ENCODE results near the gene DTNBP1.

DTNBP1 gene

DNA sequence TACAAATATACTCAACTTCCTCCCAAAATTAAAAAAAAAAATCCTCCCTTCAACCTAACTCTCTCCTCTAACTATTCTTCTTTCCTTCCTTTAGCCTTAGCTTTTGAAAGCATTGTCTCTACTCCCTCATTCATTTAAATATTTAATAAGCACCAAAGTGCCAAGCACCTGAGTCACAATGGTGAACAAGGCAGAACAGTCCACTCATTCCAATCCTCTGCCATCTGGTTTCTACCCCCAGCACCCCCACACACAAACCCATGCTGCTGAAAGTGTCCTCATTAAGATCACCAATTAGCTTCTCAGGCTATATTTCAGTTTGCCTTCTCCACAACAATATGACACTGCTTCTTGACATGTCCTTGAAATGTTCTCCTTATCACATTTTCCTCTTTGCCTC is 76.3 kb downstream of the DTNBP1 start:
- no peak for DNase-seq

DNA sequence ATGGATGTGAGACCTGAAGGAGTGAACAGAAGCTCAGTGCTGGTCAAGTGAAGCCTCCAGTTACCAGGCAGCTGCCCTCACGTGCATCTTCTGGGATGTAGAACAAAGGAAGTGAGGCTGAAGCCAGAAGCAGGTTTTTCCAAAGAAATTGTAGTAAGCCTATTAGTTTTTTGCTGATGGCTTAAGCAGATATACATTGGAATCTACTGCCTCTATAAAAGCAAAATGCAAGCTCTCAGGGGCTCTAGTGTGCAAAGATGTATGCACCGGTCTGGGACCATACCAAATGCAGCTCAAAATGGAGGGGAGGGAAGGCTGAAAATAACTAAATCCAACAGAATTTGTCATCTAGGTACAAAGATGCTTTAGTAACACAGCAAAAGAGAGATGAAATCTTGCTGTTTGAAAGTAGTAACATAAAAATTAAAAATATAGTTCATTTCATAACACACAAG is 77.0 kb downstream of the DTNBP1 start:
- DNase-seq: no peak

DNA sequence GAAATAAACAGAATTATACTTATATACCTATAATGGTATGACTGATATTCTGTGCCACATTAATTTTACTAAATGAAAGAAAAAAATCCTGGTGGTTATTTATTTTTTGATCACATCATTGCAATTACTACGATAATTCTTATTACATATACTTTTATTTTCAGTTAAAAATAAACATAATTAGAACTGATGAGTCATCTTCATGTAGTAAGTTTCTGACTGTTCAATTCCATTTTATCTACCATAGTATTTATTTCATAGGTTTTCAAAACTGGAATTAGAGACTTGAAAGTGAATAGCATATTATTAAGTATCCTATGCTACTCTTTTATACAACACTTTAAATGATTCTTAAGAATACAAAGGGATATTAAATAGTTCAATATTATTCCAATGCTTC is 80.3 kb downstream of the DTNBP1 start:
- DNase-seq: no peak

GRCh38 chr6:15581751-15582150 is 81.1 kb downstream of the DTNBP1 start:
- no peak for DNase-seq

DNA sequence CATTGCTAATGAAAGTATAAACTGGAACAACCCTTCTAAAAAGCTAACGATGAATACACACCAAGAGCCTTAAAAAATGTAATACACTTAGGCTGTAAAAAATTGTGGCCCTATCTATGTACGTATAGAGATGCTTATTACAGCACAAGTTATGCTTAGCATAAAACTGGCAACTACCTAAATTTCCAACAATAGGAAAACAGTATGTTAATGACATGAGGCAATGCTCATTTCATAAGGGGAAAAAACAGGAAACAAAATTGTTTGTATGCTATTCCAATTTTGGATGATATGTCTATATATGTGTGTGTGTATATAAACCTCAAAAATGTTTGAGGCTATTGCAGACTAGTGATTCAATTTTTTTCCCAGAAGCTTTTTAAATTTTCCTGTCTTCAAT is 82.5 kb downstream of the DTNBP1 start:
- no peak for DNase-seq

DNA sequence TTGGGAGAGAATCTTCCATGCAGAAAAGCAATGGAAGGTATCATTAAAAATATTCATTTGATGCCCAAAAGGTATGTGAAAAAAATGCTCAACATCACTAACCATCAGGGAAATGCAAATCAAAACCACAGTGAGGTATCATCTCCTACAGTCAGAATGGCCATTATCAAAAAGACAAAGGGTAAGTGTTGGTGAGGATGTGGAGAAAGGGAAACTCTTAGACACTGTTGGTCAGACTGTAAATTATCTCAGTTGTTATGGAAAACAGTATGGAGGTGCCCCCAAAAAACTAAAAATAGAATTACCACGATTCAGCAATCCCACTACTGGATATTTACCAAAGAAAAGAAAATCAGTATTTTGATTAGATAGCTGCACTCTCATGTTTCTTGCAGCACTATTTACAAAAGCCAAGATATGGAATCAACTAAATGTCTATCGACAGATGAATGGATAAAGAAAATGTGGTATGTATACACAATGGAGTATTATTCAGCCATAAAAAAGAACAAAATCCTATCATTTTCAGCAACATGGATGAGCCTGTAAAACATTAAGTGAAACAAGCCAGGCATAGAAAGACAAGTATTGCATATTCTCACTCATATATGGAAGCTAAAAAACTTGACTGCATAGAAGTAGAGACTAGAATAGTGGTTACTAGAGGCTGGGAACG is 84.0 kb downstream of the DTNBP1 start:
- no peak for DNase-seq

- no peak for DNase-seq
These were observed 85.2 kb downstream of the DTNBP1 start for GRCh38 chr6:15577550-15578171.

GRCh38 chr6:15577106-15577505 is 85.7 kb downstream of the DTNBP1 start:
- no peak for DNase-seq

DNA sequence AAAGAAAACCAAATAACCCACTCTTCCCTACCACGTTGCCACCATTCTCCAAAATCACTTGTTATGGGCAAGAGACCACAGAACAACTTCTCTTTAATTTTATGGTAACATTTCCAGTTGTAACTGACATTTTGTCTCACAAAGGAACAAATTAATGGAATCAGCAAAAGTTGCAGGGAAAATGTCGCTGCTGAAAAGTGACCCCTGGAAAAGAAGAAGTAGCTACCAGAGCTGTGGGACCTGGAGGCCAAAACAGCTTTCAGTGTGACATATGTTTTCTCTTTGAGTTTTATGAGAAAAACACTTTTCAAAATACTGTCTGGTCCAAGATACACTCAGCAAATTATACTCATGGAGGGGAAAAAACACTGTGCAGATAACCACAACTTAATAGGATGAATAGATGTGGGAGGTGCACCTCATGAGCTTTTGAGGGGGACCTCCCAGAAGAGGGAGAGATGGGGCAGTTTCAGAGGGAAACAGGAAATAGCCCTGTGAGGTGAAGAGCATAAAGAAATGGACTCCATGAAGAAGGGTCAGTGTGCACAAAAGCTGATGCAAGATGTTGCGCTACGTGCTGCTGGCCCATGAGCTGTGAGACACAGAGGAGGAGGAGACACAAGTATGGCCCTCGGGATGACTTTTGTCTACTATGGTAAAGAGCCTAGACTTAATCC is 87.3 kb downstream of the DTNBP1 start:
- DNase-seq: no peak

GRCh38 chr6:15574486-15574885 is 88.3 kb downstream of the DTNBP1 start:
- DNase-seq: no peak

GRCh38 chr6:15574023-15574422 is 88.8 kb downstream of the DTNBP1 start:
- DNase-seq: no peak

- DNase-seq: no peak
These were observed 89.4 kb downstream of the DTNBP1 start for GRCh38 chr6:15573384-15573783.

GRCh38 chr6:15572296-15573016 is 90.4 kb downstream of the DTNBP1 start:
- DNase-seq: no peak

DNA sequence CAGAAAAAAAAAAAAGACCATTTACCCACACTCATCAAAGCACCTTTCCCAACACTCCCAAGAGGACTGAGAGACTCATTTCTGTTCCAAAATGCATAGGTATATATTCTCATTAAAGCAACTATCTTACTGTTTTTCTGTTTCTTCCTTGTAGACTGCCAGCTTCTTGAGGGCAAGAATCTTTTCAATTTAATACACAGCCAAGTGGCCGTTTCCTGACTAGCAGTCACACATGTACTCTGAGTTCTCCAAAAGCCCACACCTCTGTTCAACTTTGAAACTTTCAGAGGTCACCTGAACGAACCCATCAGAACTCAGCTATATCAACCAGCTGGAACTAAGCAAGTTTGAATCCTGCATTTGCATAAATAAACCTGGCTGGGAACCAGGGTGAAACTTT is 92.7 kb downstream of the DTNBP1 start:
- no peak for DNase-seq

- DNase-seq: no peak
These were observed 93.5 kb downstream of the DTNBP1 start for GRCh38 chr6:15569035-15569995.

GRCh38 chr6:15562977-15563376 is 99.9 kb downstream of the DTNBP1 start:
- no peak for DNase-seq

- DNase-seq: no peak
These were observed 101.2 kb downstream of the DTNBP1 start for GRCh38 chr6:15561447-15562199.

- DNase-seq: no peak
These were observed 102.1 kb downstream of the DTNBP1 start for GRCh38 chr6:15560713-15561112.

DNA sequence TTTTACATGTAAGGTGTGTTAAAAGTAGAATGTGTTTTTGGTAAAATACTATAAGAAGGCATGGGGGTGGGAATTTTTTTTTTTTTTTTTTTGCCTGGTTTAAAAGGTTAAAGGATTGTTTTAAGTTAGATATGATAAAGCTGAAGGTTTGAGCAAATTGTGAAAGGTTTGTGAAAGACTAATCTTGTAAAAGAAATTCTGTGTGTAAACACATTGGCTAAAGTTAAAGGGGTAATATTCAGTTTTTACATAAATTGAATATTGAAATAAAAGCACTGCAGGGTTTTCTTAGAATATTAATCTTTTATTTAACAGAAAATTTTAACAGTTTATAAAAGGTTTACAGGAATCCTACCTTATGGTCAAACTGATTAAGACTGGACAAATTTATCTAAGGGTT is 105.7 kb downstream of the DTNBP1 start:
- no peak for DNase-seq

DNA sequence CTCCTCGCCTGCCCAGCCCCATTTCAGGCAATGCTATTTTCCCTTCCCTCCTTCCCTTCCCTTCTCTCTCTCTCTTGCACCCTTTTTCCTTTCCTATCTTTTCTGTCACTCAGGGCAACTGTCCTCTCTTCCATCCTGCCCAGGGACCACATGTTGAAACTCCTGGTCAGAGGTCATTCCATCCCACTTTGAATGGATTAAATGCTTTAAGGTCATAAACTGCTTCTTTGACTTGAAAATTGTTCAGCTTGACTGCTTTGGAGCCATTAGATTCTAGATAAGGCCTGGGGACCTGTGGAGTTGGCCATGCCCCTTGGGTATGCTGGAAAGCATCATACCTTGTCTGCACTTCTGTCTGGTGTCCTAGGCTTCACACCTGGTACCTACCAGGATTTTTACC is 106.1 kb downstream of the DTNBP1 start:
- DNase-seq: no peak
